TTC549 (cell line): Measurements from ENCODE around the gene RNASEH2A.

Experiments used
- FAIRE-seq: peaks from 2 replicates; lab custom pipeline; 2012; peaks lifted over from hg19 to GRCh38; lab: Jason Lieb, UNC

Gene RNASEH2A

DNA sequence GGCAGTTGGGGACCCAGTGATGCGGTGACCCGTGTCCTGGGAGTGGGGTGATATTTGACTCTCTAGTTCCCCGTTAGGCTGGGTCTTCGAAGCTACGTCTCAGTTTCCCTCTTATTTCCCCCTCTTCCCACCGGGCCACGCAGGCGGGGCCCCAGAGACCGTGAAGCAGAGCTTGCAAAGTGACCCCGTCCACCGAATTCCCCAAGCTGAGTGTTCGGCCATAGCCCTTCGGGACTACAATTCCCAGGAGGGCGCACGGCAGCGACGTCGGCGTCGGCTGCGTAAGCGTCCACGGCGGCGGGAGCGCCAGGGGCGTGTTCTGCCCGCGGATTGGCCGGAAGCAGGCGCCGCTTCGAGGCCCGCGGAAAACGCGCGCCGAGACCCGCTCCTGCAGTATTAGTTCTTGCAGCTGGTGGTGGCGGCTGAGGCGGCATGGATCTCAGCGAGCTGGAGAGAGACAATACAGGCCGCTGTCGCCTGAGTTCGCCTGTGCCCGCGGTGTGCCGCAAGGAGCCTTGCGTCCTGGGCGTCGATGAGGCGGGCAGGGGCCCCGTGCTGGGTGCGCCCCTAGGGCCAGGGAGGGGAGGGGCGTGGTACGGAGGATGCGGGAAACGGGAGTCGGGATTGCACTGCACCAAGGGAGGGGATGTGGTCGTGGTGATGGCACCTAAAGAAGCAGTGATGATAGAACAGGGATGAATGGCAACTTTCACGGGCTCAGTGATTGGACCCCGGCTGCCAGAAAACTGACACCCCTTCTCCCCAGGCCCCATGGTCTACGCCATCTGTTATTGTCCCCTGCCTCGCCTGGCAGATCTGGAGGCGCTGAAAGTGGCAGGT, at the start of gene RNASEH2A:
TSS of gene RNASEH2A (plus strand) at position 343 of the 840 bp plus-strand sequence. CDS start at position 433, 90 bp downstream.
- no peak for FAIRE-seq

DNA sequence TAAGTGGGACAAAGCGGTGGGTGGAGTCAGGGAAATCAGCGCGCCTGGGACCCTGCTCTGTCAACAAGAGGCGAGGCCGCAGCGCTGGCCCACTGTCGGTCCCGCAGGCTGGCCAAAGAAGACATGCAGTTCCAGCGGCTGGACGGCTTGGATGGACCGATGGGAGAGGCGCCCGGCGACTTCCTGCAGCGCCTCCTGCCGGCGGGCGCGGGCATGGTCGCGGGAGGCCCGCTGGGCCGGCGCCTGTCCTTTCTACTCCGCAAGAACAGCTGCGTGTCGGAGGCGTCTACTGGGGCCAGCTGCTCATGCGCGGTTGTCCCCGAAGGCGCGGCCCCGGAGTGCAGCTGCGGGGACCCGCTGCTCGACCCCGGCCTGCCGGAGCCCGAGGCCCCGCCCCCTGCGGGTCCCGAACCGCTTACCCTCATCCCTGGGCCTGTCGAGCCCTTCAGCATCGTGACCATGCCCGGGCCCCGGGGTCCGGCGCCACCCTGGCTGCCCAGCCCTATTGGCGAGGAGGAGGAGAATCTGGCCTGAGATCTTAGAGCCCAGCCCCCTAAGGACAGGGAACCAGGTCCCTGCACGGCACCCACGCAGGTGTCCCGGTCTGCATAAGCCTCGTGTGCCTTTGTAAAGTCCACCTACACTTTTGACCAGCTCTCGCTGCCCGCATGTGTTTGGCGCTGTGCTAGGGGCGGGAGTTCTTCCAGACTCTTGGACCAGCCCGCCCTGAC, 48.7 kb upstream of the RNASEH2A start:
- no peak for FAIRE-seq

DNA sequence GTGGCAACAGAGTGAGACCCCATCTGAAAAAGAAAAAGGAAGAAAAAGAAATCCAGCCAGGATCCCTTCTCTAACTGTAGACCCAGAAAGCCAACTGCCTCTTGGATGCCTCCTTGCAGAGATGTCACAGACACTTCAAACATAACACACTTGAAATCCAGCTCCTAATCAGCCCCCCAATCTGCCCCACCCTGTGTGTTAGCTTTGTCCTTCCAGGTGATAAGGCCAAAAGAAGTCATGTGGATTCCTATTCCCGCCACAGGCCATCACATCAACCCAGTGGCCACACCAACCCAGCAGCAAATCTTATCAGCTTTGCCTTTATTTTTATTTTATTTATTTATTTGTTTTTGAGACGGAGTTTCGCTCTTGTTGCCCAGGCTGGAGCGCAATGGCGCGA, 46.7 kb upstream of the RNASEH2A start:
- no peak for FAIRE-seq

GRCh38 chr19:12763100-12763499, 43.3 kb upstream of the RNASEH2A start:
- FAIRE-seq: no peak

GRCh38 chr19:12764698-12765097, 41.7 kb upstream of the RNASEH2A start:
- FAIRE-seq: no peak

DNA sequence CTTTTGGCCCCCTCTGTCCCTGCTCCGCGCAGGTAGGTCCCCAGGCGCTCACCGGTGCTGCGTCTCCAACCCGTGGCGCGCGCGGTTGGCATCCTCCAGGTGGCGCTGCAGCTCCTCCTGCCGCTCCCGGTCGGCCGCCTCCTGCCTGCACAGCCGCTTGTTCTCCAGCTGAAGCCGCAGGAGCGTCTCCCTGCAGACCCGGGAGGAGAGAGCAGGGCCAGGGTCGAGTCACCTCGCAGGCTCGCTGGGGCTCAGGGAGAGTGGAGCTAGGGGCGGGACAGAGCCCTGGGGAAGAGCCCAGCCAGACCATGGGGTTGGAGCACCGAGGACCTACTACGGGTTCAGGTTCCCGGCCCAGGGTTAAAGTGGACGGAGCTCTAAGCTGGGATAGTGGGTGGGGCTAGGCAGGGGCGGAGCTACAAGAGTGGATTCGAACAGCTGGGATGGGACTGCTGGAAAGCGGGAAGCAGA, 40.3 kb upstream of the RNASEH2A start:
- no peak for FAIRE-seq

DNA sequence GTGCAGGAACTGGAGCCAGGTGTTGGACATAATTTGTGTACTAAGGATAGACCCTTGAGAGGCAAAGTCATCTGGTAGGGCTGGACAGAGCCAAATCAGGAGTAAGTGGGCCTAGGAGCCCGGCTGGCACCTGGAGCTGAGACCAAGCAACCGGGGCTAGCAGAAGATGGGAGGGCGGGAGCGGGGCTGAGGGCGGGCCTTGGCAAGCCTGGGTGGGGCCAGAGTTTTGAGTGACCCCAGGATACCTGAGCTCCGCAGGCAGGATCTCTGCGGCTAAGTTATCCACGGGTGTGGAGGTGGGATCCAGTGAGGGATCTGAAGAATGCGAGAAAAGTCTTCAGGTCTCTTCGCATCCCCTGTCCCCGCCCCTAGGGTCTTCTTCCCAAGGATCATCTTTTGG, 39.2 kb upstream of the RNASEH2A start:
- FAIRE-seq: no peak

DNA sequence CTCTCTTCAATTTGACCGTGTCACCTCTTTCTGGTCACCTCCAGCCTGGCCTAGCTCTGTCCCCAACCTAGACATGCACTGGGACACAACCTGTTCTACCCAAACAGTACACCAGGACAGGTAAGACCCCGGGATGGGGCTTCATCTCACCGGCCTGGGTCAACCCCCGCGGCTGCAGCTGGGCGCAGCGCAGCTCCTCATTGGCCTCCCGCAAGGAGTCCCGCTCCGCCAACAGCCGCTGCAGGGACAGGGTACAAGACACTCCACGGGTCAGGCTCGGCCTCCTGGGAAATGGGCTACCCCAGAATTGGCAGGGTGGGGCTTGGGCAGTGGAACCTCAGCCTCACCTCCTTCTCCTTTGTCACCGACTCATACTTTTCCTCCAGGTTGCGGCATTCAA, 38.7 kb upstream of the RNASEH2A start:
- no peak for FAIRE-seq

DNA sequence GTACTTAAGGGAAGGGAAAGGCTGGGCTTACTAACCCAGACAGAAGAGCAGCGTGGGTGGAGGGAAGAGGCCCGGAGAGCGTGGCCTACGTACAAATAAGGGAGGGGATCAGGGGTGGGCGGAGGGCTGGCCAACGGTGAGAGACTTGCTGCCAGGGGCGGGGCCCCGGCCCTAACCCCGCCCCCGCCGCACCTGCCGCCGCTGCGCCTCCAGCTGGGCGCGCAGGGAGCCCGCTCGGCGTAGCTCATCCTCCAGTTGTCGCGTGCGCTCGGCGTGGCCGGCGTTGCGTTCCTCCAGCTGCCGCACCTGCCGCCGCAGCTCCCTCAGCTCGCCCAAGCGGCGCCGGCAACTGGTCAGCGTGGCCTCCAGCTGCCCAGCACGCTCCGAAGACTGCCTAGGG, 36.7 kb upstream of the RNASEH2A start:
- no peak for FAIRE-seq

DNA sequence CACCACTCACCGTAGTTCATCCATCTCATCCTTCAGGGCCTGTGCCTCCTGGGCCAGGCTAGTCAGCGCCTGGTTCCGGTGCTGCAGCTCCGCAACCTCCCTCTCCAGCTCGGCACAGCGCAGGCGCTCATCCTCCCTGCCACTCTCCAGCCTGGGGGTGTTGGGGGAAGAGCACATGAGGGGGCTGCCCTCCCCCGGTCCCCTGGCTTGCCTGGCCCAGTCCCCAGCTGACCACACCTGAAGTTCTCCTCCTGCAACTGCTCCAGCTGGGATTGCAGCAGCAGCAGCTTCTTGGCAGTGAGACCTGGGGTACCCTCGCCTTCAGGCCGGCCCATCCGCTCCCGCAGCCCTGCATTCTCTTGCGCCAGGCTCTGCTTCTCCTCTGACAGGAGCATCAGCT, 35.5 kb upstream of the RNASEH2A start:
- no peak for FAIRE-seq

GRCh38 chr19:12772323-12772722, 34.1 kb upstream of the RNASEH2A start:
- FAIRE-seq: no peak

DNA sequence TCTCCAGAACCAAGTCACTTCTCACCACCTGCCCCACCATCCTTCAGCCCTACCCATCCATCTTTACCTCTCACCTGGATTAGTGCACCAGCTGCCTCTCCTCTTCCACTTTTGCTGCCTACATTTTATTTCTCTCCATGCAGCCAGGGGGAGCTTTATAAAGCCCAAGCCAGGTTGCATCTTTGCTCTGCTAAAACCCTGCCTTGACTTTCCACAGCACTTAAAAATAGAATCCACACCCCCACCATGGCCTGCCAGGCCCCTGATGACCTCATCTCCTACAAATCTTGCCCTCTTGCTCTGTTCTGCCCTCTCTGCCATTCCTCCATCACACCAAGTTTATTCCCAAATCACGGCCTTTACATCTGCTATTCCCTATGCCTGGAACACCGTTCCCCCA, 32.8 kb upstream of the RNASEH2A start:
- FAIRE-seq: no peak

DNA sequence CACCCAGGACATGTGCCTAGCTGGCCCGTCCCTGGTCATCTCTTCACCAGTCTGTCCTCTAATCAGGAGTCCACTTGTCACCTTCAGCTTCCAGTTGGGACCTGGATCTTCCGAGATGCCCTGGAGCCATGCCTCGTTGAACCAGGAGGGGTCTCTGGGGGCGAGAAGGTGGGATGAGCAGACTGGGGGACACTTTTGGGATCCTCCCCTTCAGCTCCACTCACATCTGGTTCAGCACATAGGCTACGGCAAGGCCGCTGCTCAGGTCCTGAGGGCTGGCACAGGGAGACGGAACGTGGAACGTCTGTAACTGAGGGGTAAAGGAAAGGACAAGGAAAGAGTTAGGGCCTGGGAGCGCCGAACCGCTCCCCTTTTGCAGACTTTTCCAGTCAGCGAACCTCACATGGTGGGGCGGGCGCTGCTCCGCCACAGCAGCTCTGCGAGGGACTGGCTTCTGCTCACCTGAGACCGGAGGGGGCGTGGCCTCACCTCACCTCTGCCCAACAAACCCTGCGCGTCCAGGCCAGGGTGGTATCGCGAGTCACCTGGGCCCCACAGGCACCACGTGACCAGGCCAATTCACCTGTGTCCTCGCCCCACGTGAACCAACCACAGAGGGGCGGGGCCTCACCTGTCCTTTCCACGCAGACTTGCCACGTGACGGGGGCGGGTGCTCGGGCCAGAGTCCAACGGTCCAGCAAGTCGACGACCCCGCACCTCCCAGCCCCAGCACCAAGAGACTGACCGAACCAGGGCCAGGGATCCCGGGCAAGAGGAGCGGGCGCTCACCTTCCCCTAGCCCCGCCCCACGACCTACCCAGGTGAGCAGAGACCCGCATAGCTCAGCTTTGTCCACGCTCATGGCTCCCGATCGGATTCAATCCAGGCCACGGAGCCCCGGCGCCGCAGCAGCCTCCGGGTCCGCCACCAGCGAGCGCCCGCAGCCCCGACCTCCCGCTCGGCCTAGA, 31.5 kb upstream of the RNASEH2A start, which contains the start of gene HOOK2:
TSS of gene HOOK2 (minus strand) at position 965 of the 968 bp plus-strand sequence. CDS start at position 862, 103 bp downstream.
- FAIRE-seq: no peak

DNA sequence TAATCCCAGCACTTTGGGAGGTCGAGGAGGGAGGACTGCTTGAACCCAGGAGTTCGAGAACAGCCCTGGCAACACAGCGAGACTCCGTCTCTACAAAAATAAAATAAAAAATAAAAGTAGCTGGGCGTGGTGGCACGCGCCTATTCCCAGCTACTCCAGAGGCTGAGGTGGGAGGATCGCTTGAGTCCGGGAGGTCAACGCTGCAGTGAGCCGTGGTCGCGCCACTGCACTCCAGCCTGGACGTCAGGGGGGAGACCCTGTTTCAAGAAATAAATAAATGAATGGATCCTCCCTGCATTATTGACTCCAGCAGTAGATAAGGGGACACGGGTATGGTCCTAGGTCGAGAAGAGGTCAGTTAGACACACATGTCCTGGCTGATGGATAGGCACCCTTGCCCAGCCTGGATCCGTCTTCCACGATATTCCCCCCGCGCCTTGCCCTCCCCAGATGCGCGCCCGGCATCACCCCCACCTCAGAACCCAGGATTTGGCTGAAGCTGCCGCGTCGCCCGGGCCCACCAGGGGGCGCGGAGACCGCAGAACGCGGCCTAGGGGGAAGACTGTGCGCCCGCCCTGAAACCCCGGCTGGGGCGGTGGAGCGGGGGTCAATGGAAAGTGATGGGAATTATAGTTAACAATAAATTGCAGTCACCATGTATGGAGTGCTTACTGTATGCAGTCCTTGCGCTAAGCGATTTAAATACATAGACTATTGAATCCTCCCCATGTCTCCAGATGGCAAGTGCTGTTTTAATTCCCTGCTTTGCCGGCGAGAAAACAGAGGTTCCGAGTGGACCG, 29.0 kb upstream of the RNASEH2A start:
- no peak for FAIRE-seq

DNA sequence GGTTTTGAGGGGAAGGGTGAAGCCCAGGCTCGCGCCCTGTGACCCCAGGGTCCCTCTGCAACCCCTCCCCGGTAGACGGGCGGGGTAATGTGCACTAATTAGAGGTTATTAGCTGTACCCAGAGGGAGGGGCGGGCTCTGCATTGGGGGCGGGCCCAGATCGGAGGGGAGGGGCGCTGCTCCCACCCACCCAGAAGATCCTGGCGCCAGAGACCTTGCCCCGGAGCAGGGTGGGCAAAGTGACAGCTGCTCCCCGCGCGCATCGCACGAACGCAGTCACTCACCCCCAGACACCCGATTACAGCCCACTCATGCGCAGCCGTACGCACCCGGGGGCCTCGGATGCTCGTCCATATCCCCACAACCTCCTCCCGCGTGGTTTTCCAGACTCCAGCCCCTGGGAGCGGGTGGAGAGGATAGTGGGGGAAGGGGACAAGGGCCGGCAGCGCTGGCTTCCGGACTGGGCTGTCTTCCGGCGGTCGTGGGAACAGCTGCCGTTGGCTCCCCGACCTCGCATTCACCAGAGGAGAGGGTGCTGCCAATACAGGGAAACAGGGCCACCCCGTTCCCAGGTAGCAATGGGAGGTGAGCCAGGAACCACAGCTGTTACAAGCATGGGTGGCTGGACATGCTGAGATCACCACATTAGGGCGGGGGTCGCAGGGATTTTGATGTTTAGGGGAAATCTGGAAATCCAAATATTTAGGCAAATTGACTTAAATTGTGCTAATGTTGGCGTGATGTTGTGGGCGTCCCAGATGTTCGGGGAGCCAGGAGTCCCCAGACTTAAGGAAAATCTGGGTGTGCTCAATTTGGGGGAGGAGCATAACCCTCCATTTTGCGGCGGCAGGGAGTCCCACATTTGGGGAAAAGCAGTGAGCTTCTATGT, 28.1 kb upstream of the RNASEH2A start:
- FAIRE-seq: no peak

GRCh38 chr19:12778905-12779161, 27.6 kb upstream of the RNASEH2A start:
- no peak for FAIRE-seq

DNA sequence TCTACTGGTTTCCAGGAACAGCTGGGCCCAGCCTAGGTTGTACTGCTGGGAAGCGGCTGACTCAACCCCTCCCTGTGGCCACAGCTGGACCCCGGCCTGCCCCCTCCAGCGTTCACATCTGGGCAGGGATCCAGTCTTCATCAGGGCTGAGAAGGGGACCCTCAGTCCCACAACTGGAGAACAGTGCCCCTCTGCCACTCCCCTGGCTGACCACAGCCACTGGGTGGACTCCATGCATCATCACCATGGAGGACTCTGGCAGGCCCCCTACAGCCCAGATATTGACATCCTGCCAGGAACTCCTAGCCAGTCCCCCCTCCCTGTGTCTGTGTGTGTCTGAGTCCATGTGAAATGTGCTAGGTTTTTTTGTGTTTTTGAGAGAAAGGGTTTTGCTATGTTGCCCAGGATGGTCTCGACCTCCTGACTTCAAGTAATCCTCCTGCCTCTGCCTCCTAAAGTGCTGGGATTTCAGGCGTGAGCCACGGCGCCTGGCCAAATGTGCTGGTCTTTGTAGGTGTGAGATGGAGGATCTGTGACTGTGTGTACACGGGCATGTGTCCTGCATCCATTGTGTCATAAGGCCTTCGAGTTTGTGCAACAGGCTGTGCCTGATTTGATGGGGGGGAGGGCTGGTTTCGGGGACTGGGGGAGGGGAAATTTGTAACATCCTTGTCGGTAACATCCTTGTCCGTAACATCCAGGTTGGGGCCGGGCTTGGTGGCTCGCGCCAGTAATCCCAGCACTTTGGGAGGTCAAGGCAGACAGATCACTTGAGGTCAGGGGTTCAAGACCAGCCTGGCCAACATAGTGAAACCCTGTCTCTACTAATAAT, 27.0 kb upstream of the RNASEH2A start:
- no peak for FAIRE-seq

DNA sequence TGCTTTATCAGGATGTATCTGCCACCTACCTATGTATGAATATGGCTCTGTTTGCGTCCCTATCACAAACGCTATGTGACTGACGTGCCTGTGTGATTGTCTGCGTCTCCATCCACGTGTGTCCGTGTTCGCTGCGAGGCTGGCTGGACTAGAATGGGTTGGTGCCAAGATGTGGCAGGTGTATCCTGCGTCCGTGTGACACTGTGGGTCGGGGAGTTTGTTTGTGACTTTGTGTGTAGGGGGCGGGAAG, 24.3 kb upstream of the RNASEH2A start:
- FAIRE-seq: no peak

- FAIRE-seq: no peak
Observed at GRCh38 chr19:12782424-12783290, 23.7 kb upstream of the RNASEH2A start.
